ENCODE measurements around the gene RNPEP. TPM values are rescaled to one million over a fixed set of nuclear protein-coding genes. Genes with fewer than 3 reads are reported as not detected.

The RNPEP gene, protein sequence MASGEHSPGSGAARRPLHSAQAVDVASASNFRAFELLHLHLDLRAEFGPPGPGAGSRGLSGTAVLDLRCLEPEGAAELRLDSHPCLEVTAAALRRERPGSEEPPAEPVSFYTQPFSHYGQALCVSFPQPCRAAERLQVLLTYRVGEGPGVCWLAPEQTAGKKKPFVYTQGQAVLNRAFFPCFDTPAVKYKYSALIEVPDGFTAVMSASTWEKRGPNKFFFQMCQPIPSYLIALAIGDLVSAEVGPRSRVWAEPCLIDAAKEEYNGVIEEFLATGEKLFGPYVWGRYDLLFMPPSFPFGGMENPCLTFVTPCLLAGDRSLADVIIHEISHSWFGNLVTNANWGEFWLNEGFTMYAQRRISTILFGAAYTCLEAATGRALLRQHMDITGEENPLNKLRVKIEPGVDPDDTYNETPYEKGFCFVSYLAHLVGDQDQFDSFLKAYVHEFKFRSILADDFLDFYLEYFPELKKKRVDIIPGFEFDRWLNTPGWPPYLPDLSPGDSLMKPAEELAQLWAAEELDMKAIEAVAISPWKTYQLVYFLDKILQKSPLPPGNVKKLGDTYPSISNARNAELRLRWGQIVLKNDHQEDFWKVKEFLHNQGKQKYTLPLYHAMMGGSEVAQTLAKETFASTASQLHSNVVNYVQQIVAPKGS
- 26.3 TPM for polyA plus RNA-seq (2013)

DNA sequence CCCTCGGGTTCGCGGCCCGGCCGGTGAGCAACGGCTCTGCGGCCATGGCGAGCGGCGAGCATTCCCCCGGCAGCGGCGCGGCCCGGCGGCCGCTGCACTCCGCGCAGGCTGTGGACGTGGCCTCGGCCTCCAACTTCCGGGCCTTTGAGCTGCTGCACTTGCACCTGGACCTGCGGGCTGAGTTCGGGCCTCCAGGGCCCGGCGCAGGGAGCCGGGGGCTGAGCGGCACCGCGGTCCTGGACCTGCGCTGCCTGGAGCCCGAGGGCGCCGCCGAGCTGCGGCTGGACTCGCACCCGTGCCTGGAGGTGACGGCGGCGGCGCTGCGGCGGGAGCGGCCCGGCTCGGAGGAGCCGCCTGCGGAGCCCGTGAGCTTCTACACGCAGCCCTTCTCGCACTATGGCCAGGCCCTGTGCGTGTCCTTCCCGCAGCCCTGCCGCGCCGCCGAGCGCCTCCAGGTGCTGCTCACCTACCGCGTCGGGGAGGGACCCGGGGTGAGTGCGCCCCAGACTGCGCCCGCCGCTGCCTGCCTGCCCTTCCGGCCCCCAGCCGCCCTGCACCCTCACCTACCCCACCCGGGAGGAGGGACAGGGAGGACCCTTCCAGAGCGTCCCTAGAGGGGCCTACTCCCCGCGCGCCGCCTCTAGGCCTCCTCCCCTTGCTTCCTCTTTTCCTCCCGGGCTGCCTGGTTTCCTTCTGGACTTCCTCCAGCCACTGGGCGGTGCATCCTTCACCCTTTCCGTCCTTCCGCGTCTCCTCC lies at the start of gene RNPEP:
RNPEP (plus strand) TSS at position 26 of the 757 bp plus-strand sequence; CDS start at position 45, 19 bp downstream.
- DNase-seq = peak; percentile 42 to 77 (median 59)
- Histone ChIP-seq H3K36me3 (ENCODE audit: control insufficient read depth in 4 of 4, insufficient read depth in 4 of 4, low read length in 3 of 4) (peaks cover 0 to 5% (median 1%) of the 10 kb centered on the region in 4 experiments), H3K9me3 (ENCODE audit: control extremely low read depth in 1 of 5, control insufficient read depth in 4 of 5, insufficient read depth in 2 of 5, low read depth in 1 of 5, low read length in 4 of 5) (no peaks in the 10 kb centered on the region), H3K4me1 (ENCODE audit: control extremely low read depth in 1 of 4, control insufficient read depth in 4 of 4, insufficient read depth in 4 of 4, low read length in 3 of 4) (peaks cover 2 to 15% (median 15%) of the 10 kb centered on the region in 4 experiments), H3K27ac (ENCODE audit: insufficient read depth in 1 of 2, low read depth in 1 of 2, low read length in 2 of 2, poor library complexity in 1 of 2, severe bottlenecking in 2 of 2) (peak within 1 kb of the TSS; percentile 7 to 75), H3K4me3 (ENCODE audit: control insufficient read depth in 1 of 7, extremely low read depth in 1 of 7, insufficient read depth in 4 of 7, low read depth in 2 of 7, low read length in 6 of 7) (peak within 1 kb of the TSS; percentile 66 to 90 (median 75)), H3K27me3 (replicated peaks in 2 of 5; ENCODE audit: control insufficient read depth in 4 of 5, insufficient read depth in 5 of 5, low read length in 4 of 5) (no peaks in the 10 kb centered on the region)
- ChIA-PET CTCF (interaction anchor here (0.8 to 4.9 kb wide), 4 partner anchors 10 to 87 kb away, joined by 3 to 16 read pairs (median 9); no protein-coding TSS in a partner anchor), POLR2A (no interaction called here)
- under 1% methylated on average over 76 of the region's 80 CpGs for WGBS (ENCODE audit: insufficient coverage)

DNA sequence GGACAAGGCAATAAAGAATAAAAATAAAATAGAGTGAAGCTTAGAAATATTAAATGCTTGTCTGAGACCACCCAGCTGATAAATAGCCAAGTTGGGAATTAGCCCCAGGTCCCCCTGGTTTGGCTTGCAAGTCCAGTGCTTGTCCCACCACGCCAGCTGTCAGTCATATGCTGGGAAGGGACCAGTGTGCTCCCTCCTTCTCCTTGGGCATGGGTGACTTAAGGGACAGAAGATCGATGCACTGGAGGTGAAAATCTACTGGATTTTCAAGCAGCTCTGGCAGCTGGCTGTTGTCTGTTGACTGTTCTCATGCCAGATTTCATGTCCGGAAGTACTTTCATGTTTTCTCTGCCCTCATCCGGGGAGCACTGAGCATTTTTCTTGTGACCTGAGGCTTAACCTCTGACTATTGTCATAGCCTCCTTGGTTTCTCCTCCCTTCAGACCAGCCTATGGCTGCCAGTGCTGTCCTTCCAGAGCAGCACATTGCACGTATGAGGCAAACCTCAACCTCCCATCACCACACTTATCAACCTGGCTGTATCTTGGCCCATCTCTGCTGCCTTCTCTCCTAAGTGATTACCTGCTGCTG lies 48.5 kb upstream of the RNPEP start:
- CTCF ChIA-PET = no interaction called here
- Histone ChIP-seq H3K4me1 (ENCODE audit: control extremely low read depth in 1 of 4, control insufficient read depth in 4 of 4, insufficient read depth in 4 of 4, low read length in 3 of 4) (peaks cover 0 to 2% (median 0%) of the 10 kb centered on the region in 4 experiments), H3K27me3 (replicated peaks in 2 of 5; ENCODE audit: control insufficient read depth in 4 of 5, insufficient read depth in 5 of 5, low read length in 4 of 5) (peaks cover 0 to 9% (median 5%) of the 10 kb centered on the region in 5 experiments), H3K36me3 (ENCODE audit: control insufficient read depth in 4 of 4, insufficient read depth in 4 of 4, low read length in 3 of 4) (no peaks in the 10 kb centered on the region), H3K4me3 (ENCODE audit: control insufficient read depth in 1 of 7, extremely low read depth in 1 of 7, insufficient read depth in 4 of 7, low read depth in 2 of 7, low read length in 6 of 7) (no peak overlapping the region), H3K9me3 (ENCODE audit: control extremely low read depth in 1 of 5, control insufficient read depth in 4 of 5, insufficient read depth in 2 of 5, low read depth in 1 of 5, low read length in 4 of 5) (no peaks in the 10 kb centered on the region), H3K27ac (ENCODE audit: insufficient read depth in 1 of 2, low read depth in 1 of 2, low read length in 2 of 2, poor library complexity in 1 of 2, severe bottlenecking in 2 of 2) (no peak overlapping the region)
- 88% methylated on average over 5 of the region's 5 CpGs for WGBS (ENCODE audit: insufficient coverage)
- DNase-seq = no peak
- POLR2A ChIA-PET = no interaction called here

DNA sequence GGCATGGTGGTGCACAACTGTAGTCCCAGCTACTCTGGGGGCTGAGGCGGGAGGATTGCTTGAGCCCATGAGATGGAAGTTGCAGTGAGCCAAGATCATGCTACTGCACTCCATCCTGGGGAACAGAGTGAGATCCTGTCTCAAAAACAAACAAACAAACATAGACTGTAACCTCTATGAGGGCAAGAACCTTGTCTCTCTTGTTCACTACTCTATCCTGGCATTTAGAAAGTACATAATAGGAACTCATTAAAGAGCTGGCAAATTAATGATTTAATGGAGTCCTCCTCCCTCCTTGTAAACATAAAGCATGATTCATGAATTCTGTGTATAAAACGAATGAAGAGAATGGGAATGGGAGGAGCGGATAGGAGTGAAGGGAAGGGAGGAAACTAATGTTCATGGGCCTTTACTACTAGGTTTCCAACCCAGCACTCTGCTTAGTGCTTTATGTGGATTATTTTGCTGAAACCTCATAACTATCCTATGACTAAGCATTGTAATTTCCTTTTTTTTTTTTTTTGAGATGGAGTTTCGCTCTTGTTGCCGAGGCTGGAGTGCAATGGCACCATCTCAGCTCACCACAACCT lies 44.7 kb upstream of the RNPEP start:
- no peaks in the 10 kb centered on the region for H3K9me3 ChIP-seq (ENCODE audit: control extremely low read depth in 1 of 5, control insufficient read depth in 4 of 5, insufficient read depth in 2 of 5, low read depth in 1 of 5, low read length in 4 of 5)
- H3K27ac ChIP-seq (ENCODE audit: insufficient read depth in 1 of 2, low read depth in 1 of 2, low read length in 2 of 2, poor library complexity in 1 of 2, severe bottlenecking in 2 of 2) = no peak overlapping the region
- ChIA-PET POLR2A (interaction anchor here (0.7 kb wide), 1 partner anchor 80 kb away, joined by 4 read pairs; no protein-coding TSS in a partner anchor), CTCF (interaction anchor here (1.2 to 1.7 kb wide), 3 partner anchors 13 to 55 kb away, joined by 3 read pairs; no protein-coding TSS in a partner anchor)
- WGBS (ENCODE audit: insufficient coverage) = no CpG with 5 or more reads among the region's 5 CpGs
- no peak overlapping the region for H3K4me3 ChIP-seq (ENCODE audit: control insufficient read depth in 1 of 7, extremely low read depth in 1 of 7, insufficient read depth in 4 of 7, low read depth in 2 of 7, low read length in 6 of 7)
- peaks cover 0 to 2% (median 0%) of the 10 kb centered on the region in 4 experiments for H3K4me1 ChIP-seq (ENCODE audit: control extremely low read depth in 1 of 4, control insufficient read depth in 4 of 4, insufficient read depth in 4 of 4, low read length in 3 of 4)
- DNase-seq = peak in 2 of 3 donors; percentile 8 to 26
- H3K36me3 ChIP-seq (ENCODE audit: control insufficient read depth in 4 of 4, insufficient read depth in 4 of 4, low read length in 3 of 4) = no peaks in the 10 kb centered on the region
- peaks cover 0 to 7% (median 0%) of the 10 kb centered on the region in 5 experiments for H3K27me3 ChIP-seq (replicated peaks in 2 of 5; ENCODE audit: control insufficient read depth in 4 of 5, insufficient read depth in 5 of 5, low read length in 4 of 5)

DNA sequence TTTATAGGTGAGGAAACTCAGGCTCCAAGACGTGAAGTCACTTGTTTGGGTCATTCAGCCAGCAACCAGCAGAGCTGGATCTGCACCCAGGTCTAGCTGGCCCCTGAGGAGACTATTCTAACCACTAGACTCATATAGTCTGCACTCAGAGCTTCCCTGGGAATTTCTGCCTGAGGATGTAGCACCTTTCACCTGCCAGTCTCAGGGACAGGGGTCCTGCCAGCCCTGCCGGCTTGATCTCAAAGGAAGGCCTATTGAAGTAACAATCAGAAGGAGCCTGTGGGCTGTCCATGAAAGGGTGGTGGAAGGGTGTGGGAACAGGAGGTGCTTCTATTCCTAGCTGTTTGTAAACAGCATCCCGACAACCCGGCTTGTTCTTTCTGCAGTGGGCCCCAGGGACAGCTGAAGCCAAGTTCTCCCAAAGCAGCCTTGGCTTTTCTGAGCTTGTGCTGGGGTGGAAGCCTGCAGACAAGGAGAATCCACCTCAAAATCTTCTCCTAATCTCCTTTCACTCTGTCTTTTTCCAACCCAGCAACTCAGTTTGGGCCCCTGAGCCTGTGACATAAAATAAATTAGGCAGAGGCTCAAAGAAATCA lies 43.9 kb upstream of the RNPEP start:
- no peak overlapping the region for H3K27ac ChIP-seq (ENCODE audit: insufficient read depth in 1 of 2, low read depth in 1 of 2, low read length in 2 of 2, poor library complexity in 1 of 2, severe bottlenecking in 2 of 2)
- H3K36me3 ChIP-seq (ENCODE audit: control insufficient read depth in 4 of 4, insufficient read depth in 4 of 4, low read length in 3 of 4) = no peaks in the 10 kb centered on the region
- no peak overlapping the region for H3K4me3 ChIP-seq (ENCODE audit: control insufficient read depth in 1 of 7, extremely low read depth in 1 of 7, insufficient read depth in 4 of 7, low read depth in 2 of 7, low read length in 6 of 7)
- H3K9me3 ChIP-seq (ENCODE audit: control extremely low read depth in 1 of 5, control insufficient read depth in 4 of 5, insufficient read depth in 2 of 5, low read depth in 1 of 5, low read length in 4 of 5) = no peaks in the 10 kb centered on the region
- peaks cover 0 to 5% (median 3%) of the 10 kb centered on the region in 5 experiments for H3K27me3 ChIP-seq (replicated peaks in 2 of 5; ENCODE audit: control insufficient read depth in 4 of 5, insufficient read depth in 5 of 5, low read length in 4 of 5)
- POLR2A ChIA-PET = interaction anchor here (0.7 kb wide), 1 partner anchor 80 kb away, joined by 4 read pairs; no protein-coding TSS in a partner anchor
- CTCF ChIA-PET = interaction anchor here (0.9 to 1.6 kb wide), 4 partner anchors 11 to 71 kb away, joined by 3 read pairs; no protein-coding TSS in a partner anchor
- DNase-seq = no peak
- 94% methylated on average over 3 of the region's 4 CpGs for WGBS (ENCODE audit: insufficient coverage)
- peaks cover 0 to 2% (median 0%) of the 10 kb centered on the region in 4 experiments for H3K4me1 ChIP-seq (ENCODE audit: control extremely low read depth in 1 of 4, control insufficient read depth in 4 of 4, insufficient read depth in 4 of 4, low read length in 3 of 4)

DNA sequence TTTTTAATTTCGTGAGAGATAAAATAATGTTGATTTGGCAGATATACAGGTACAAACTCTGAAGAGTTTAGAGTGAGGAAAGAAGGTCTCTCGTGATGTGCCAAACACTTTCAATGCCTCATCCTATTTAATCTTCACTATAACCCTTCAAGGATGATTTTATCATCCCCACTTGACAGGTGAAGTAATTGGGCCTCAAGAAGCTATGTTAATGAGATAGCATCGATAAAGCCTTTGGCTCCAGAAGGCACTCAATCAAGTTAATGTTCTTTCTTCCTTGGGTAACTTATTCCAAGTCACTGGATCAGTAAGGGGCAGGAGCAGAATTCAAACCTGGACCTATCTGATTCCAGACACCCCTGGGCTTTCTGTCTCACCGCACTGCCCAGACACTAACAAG lies 43.3 kb upstream of the RNPEP start:
- ChIA-PET CTCF (interaction anchor here (0.9 to 1.2 kb wide), 5 partner anchors 12 to 71 kb away, joined by 3 read pairs; no protein-coding TSS in a partner anchor), POLR2A (no interaction called here)
- Histone ChIP-seq H3K4me3 (ENCODE audit: control insufficient read depth in 1 of 7, extremely low read depth in 1 of 7, insufficient read depth in 4 of 7, low read depth in 2 of 7, low read length in 6 of 7) (no peak overlapping the region), H3K4me1 (ENCODE audit: control extremely low read depth in 1 of 4, control insufficient read depth in 4 of 4, insufficient read depth in 4 of 4, low read length in 3 of 4) (peaks cover 0 to 2% (median 0%) of the 10 kb centered on the region in 4 experiments), H3K27me3 (replicated peaks in 2 of 5; ENCODE audit: control insufficient read depth in 4 of 5, insufficient read depth in 5 of 5, low read length in 4 of 5) (peaks cover 0 to 7% (median 4%) of the 10 kb centered on the region in 5 experiments), H3K27ac (ENCODE audit: insufficient read depth in 1 of 2, low read depth in 1 of 2, low read length in 2 of 2, poor library complexity in 1 of 2, severe bottlenecking in 2 of 2) (no peak overlapping the region), H3K36me3 (ENCODE audit: control insufficient read depth in 4 of 4, insufficient read depth in 4 of 4, low read length in 3 of 4) (no peaks in the 10 kb centered on the region), H3K9me3 (ENCODE audit: control extremely low read depth in 1 of 5, control insufficient read depth in 4 of 5, insufficient read depth in 2 of 5, low read depth in 1 of 5, low read length in 4 of 5) (no peaks in the 10 kb centered on the region)
- no peak for DNase-seq
- WGBS (ENCODE audit: insufficient coverage) = 98% methylated on average over 3 of the region's 4 CpGs

DNA sequence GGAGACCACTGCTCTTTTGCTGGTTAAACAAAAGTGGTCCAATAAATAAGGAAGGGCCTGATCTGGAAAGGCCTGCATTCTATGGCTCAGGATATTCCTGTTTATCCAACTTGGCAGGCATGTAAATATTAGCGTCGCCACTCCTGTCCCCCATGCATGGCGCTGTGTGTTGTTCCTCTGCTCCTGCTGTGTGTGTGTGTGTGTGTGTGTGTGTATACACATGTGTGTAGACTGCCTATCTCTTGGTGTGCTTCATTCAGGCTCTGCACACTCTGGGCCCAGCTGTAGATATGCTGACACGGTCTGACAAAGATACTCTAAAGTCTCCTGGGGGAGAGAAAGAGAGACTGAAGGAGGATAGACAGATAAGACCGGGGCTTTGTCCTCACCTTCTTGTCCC lies 42.9 kb upstream of the RNPEP start:
- 94% methylated on average over 5 of the region's 5 CpGs for WGBS (ENCODE audit: insufficient coverage)
- Histone ChIP-seq H3K4me1 (ENCODE audit: control extremely low read depth in 1 of 4, control insufficient read depth in 4 of 4, insufficient read depth in 4 of 4, low read length in 3 of 4) (peaks cover 0 to 2% (median 0%) of the 10 kb centered on the region in 4 experiments), H3K9me3 (ENCODE audit: control extremely low read depth in 1 of 5, control insufficient read depth in 4 of 5, insufficient read depth in 2 of 5, low read depth in 1 of 5, low read length in 4 of 5) (no peaks in the 10 kb centered on the region), H3K27ac (ENCODE audit: insufficient read depth in 1 of 2, low read depth in 1 of 2, low read length in 2 of 2, poor library complexity in 1 of 2, severe bottlenecking in 2 of 2) (no peak overlapping the region), H3K4me3 (ENCODE audit: control insufficient read depth in 1 of 7, extremely low read depth in 1 of 7, insufficient read depth in 4 of 7, low read depth in 2 of 7, low read length in 6 of 7) (no peak overlapping the region), H3K36me3 (ENCODE audit: control insufficient read depth in 4 of 4, insufficient read depth in 4 of 4, low read length in 3 of 4) (no peaks in the 10 kb centered on the region), H3K27me3 (replicated peaks in 2 of 5; ENCODE audit: control insufficient read depth in 4 of 5, insufficient read depth in 5 of 5, low read length in 4 of 5) (peaks cover 0 to 11% (median 2%) of the 10 kb centered on the region in 5 experiments)
- no peak for DNase-seq
- CTCF ChIA-PET = interaction anchor here (0.9 to 1.2 kb wide), 2 partner anchors 44 to 63 kb away, joined by 3 read pairs; no protein-coding TSS in a partner anchor
- POLR2A ChIA-PET = no interaction called here

All from common myeloid progenitor, CD34-positive (primary cell).